HG03378 (cell line): Measurements from ENCODE around the gene ZBTB33.

ENCODE experiments used
- ATAC-seq: cut with Tn5 transposase; IDR thresholded peaks from one replicate; pipeline ENCODE4 v1.9.1; 2021; ENCODE audit warnings: mild to moderate bottlenecking, moderate library complexity; ENCODE audit not compliant: unreplicated experiment

ZBTB33 gene

DNA sequence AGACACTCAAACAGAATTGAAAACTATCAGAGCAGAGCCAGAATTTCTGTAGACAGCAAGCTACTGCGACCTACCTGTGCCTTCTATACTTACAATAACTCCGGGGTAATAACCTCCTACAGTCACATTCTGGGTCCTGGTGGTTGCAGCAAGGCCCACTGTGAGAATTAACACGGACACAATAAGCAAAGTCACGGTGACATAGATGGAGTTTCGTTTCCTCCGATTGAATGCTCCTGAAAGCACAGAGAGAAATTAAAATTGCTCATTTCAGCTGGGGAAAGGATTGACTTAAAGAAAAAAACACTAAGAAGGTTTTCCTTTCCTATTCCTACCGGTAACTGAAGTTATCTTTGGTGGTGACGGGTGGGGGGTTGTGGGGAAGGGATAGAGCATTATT, 53.6 kb downstream of the ZBTB33 start:
- ATAC-seq = no peak

DNA sequence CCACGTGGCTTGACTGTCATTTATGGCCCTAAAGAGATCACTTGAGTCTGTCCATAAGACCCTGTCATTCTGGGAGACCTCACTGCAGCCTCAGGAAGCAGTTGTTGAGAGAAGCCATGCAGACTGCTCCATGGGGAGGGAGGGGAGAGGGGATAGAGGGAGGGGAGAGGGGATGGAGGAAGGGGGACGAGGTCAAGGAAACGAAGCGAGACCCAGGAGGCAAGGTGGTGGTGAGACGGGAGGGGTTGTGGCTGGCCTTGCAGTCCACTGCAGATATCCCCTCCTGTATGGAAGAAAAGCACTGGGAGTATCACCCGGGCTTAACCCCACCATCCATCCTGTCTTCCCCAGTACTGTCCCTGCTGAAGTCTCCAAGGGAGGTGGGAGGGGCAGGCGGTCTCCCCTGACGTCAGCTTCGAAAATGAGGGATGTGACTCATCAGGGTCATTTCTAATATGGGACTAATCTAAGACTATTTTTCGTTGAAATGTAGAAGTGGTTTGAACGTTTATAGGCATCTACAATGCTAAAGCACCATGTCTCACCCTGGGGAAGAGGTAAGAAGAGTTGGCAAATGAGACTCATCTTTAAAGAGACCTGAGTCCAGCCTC, 55.0 kb downstream of the ZBTB33 start:
- no peak for ATAC-seq

DNA sequence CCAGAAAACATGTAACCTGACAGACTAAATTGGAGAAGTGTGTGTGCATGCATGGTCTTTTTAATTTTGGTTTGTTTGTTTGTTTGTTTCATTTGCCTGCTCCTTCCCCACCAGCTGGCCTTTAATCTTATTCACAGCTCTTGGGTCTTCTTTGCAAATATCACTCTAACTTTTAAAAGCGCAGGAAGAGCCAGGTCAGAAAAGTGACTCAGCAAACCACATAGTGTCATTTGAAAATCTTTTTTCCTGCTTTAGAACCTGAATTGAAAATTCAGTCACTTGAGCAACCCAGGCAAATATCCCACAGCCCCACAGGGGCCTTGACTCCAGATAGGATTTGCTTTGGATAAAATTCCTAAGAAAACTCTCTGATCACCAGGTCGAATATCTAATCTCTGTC, 56.0 kb downstream of the ZBTB33 start:
- ATAC-seq = no peak
